Caco-2 (cell line): ENCODE results near the gene RAD50. TPM values are rescaled to one million over a fixed set of nuclear protein-coding genes. Genes with fewer than 3 reads are reported as not detected.
"Not testable (repeated sequence)": the region's sequence is repeated elsewhere in the genome, so short reads cannot be mapped to it uniquely, and the experiment has no call there.

Experiments
- BruUV-seq: library from RNA; stranded (reverse); fragments of 400-500 nt; replicated peaks from 2 replicates; lab custom pipeline; 2021; lab: Mats Ljungman, UMichigan
- CTCF ChIA-PET: fragments of 300-600 bp; sonication (Branson Sonifier 250); formaldehyde crosslinking; loops from one replicate; lab custom pipeline; 2022; ENCODE audit warnings: antibody characterized with exemption; lab: Charles Lee
- POLR2A ChIA-PET: fragments of 300-600 bp; sonication (Branson Sonifier 250); formaldehyde crosslinking; loops from one replicate; lab custom pipeline; 2022; ENCODE audit warnings: antibody characterized with exemption; lab: Charles Lee
- DNase-seq, 2 experiments: peaks; one replicate each; pipeline versions ENCODE4 v3.0.0 to v3.0.0-alpha.2; 2020 to 2022
- H3K27me3 ChIP-seq: replicated peaks from 2 replicates; pipeline ENCODE4 v1.6.0; 2011; ENCODE audit warnings: low read length; ENCODE audit not compliant: control insufficient read depth, insufficient read depth
- H3K36me3 ChIP-seq: 2 replicates; pipeline ENCODE4 v1.5.1; 2011; ENCODE audit warnings: low read length; ENCODE audit not compliant: control insufficient read depth, insufficient read depth
- H3K4me1 ChIP-seq: fragments of 250-450 bp; sonication (Bioruptor Pico); 2 replicates; pipeline ENCODE4 v1.5.1; 2020; ENCODE audit warnings: mild to moderate bottlenecking
- H3K4me3 ChIP-seq: 2 replicates; pipeline ENCODE4 v1.5.1; 2011; ENCODE audit warnings: low read depth, mild to moderate bottlenecking, control low read depth, low read length
- H3K9me3 ChIP-seq: fragments of 250-450 bp; sonication (Bioruptor Pico); 2 replicates; pipeline ENCODE4 v1.5.1; 2020; ENCODE audit warnings: mild to moderate bottlenecking, moderate library complexity
- H3K27ac Mint-ChIP-seq: one replicate; pipeline ENCODE4 v1.8.0; 2022; ENCODE audit warnings: mixed read lengths; ENCODE audit not compliant: unreplicated experiment
- H3K27me3 Mint-ChIP-seq: one replicate; pipeline ENCODE4 v1.8.0; 2022; ENCODE audit warnings: mixed read lengths; ENCODE audit not compliant: insufficient read depth, unreplicated experiment
- H3K36me3 Mint-ChIP-seq: one replicate; pipeline ENCODE4 v1.8.0; 2022; ENCODE audit warnings: mild to moderate bottlenecking, mixed read lengths; ENCODE audit not compliant: insufficient read depth, unreplicated experiment
- H3K4me1 Mint-ChIP-seq: one replicate; pipeline ENCODE4 v1.8.0; 2022; ENCODE audit warnings: low read depth, mixed read lengths; ENCODE audit not compliant: unreplicated experiment
- H3K4me3 Mint-ChIP-seq: one replicate; pipeline ENCODE4 v1.8.0; 2022; ENCODE audit warnings: mild to moderate bottlenecking, moderate library complexity, mixed read lengths; ENCODE audit not compliant: unreplicated experiment
- H3K9me3 Mint-ChIP-seq: one replicate; pipeline ENCODE4 v1.8.0; 2022; ENCODE audit warnings: mixed read lengths; ENCODE audit not compliant: unreplicated experiment
- CTCF ChIP-seq, 2 experiments: fragments of 200-600 bp in 1 of 2; IDR thresholded peaks; 1 replicate in 1 of 2; 2 replicates in 1 of 2; pipeline versions ENCODE4 v1.5.1 to v1.8.0; 2011 to 2022; ENCODE audit warnings: antibody characterized with exemption in 1 of 2, control low read depth in 1 of 2, inconsistent platforms in 1 of 2, low read depth in 1 of 2, low read length in 1 of 2, mild to moderate bottlenecking in 1 of 2, moderate library complexity in 1 of 2; ENCODE audit not compliant: insufficient read depth in 1 of 2, severe bottlenecking in 1 of 2, unreplicated experiment in 1 of 2
- intact Hi-C: fragments of 100-400 bp; cut with micrococcal nuclease; formaldehyde crosslinking; loops from one replicate; pipeline ENCODE4 v1.10.0; 2022; ENCODE audit not compliant: unreplicated experiment
- total RNA-seq: library from RNA; stranded (reverse); gene quantifications from 2 replicates; pipeline ENCODE4 v1.2.3, GENCODE V29; 2022

RAD50 gene
- total RNA-seq, 1 experiment from 2014 or later, result 53.2 TPM

DNA sequence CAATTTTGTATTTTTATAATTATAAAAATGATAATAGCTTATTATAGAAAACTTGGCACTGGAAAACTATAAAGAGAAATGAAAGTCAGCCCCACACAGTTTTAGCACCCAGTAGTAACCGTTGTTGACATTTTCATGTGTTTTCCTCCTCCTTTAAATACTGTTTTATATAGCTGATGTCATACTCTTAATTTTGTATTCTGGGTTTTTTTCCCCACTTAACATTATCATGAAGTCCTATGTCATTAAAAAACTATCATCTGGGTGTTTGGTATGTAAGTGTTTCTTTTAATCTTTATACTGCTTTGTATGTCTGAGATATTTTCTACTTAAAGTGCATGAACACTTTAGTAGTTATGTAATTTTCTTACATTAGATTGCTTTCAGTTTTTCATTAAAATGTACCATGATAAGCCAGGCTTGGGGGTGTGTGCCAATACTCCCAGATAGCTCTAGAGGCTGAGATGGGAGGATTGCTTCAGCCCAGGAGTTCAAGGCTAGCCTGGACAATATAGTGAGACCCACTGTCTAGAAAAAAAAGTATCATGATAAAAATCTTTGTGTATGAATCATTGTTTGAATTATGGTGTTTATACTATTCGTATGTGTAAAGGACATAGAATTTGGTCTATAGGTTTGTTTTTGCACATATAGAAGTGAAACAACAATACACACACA lies 2.7 kb downstream of the RAD50 start:
- H3K4me3 Mint-ChIP-seq, result no peak overlapping the region
- no peaks in the 10 kb centered on the region; the same call in 1 of the 2 replicates for H3K36me3 ChIP-seq

DNA sequence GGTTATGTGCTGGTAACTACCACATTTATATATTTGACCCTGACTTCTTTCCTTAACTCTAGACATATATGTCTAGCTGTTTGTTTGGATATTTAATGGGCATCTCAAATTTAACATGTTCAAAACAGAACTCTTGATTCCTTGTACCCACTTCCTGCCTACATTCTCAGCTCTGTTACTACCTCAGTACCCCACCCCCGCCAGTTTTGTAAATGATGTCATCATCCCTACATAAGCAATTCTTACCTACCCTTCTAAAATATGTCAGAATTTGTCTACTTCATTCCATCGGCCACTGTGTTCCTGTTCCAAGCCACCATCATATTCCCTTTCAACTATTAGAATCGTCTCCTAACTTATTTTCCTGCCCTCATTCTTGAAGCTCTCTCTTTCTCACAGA lies 4.8 kb downstream of the RAD50 start:
- H3K27ac Mint-ChIP-seq, result no peak overlapping the region
- H3K36me3 Mint-ChIP-seq, result peaks cover 6% of the 10 kb centered on the region
- Histone ChIP-seq H3K4me1 (0 out of 2 replicates have a peak, but pooled peaks cover 7% of the 10 kb centered on the region), H3K27me3 (no peaks in the 10 kb centered on the region), H3K4me3 (no peak overlapping the region), H3K9me3 (no peaks in the 10 kb centered on the region), H3K36me3 (no peaks in the 10 kb centered on the region; the same call in 1 of the 2 replicates)
- no peaks in the 10 kb centered on the region for H3K9me3 Mint-ChIP-seq
- H3K4me3 Mint-ChIP-seq, result no peak overlapping the region
- TF ChIP-seq CTCF (IDR thresholded peaks at IDR 0.05; ENCODE audit: insufficient read depth in 1 of 2, low read depth in 1 of 2, low read length in 1 of 2, severe bottlenecking in 1 of 2, unreplicated experiment in 1 of 2), result no peak
- POLR2A ChIA-PET, result no interaction called here
- H3K27me3 Mint-ChIP-seq, result no peaks in the 10 kb centered on the region
- intact Hi-C loops, result no loop called here
- DNase-seq, result no peak
- H3K4me1 Mint-ChIP-seq, result peaks cover 7% of the 10 kb centered on the region
- CTCF ChIA-PET, result no interaction called here
- no TSS peak for BruUV-seq

More for the DNA sequence above, 2.7 kb downstream of the RAD50 start:
- H3K9me3 Mint-ChIP-seq, result no peaks in the 10 kb centered on the region
- no peaks in the 10 kb centered on the region for H3K27me3 ChIP-seq
- peaks cover 13% of the 10 kb centered on the region for H3K4me1 Mint-ChIP-seq
- DNase-seq, result no peak
- no TSS peak for BruUV-seq
- ChIA-PET CTCF (no interaction called here), POLR2A (no interaction called here)
- no peak overlapping the region for H3K27ac Mint-ChIP-seq
- TF ChIP-seq CTCF (IDR thresholded peaks at IDR 0.05; ENCODE audit: insufficient read depth in 1 of 2, low read depth in 1 of 2, low read length in 1 of 2, severe bottlenecking in 1 of 2, unreplicated experiment in 1 of 2), result no peak
- intact Hi-C loops, result no loop called here
- peaks cover 13% of the 10 kb centered on the region for H3K36me3 Mint-ChIP-seq
- H3K4me3 ChIP-seq, result no peak overlapping the region
- no peaks in the 10 kb centered on the region for H3K9me3 ChIP-seq
- H3K27me3 Mint-ChIP-seq, result no peaks in the 10 kb centered on the region
- H3K4me1 ChIP-seq, result peaks cover 11% of the 10 kb centered on the region; the same call in 1 of the 2 replicates

DNA sequence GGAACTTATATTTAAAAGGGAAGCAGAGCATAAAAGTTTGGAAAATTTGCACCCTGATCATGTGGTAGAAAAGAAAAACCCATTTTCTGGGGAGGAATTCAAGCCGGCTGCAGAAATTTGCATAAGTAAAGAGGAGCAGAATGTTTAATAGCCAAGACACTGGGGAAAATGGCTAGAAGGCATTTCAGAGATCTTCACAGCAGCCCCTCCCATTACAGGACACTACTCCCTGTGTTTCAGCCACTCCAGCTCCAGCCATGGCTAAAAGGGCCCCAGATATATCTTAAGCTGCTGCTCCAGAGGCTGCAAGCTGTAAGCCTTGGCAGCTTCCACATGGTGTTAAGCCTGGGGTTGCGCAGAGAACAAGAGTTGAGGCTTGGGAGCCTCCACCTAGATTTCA lies 7.8 kb downstream of the RAD50 start:
- peaks cover 12% of the 10 kb centered on the region for H3K36me3 Mint-ChIP-seq
- H3K4me3 Mint-ChIP-seq, H3K4me1 ChIP-seq, H3K36me3 ChIP-seq, H3K27me3 ChIP-seq, H3K4me3 ChIP-seq, H3K4me1 Mint-ChIP-seq, H3K27ac Mint-ChIP-seq, BruUV-seq, H3K27me3 Mint-ChIP-seq, intact Hi-C loops, DNase-seq, CTCF ChIA-PET, H3K9me3 ChIP-seq, H3K9me3 Mint-ChIP-seq: not testable (repeated sequence)
- POLR2A ChIA-PET, result interaction anchor here (0.6 kb wide), 1 partner anchor 153 kb away, joined by 3 read pairs; no protein-coding TSS in a partner anchor
